HepG2 (cell line): ENCODE data around the gene IGF2BP1. TPM values are rescaled to one million over a fixed set of nuclear protein-coding genes. Genes with fewer than 3 reads are reported as not detected.

Experiments
- CENPT ChIP-seq: sonication (generic); formaldehyde crosslinking; IDR thresholded peaks from 2 replicates; pipeline ENCODE4 v1.8.0; 2022; ENCODE audit warnings: low read depth, mild to moderate bottlenecking, moderate library complexity, missing genetic modification reagents
- FOXJ3 ChIP-seq: sonication (generic); formaldehyde crosslinking; IDR thresholded peaks from 2 replicates; pipeline ENCODE4 v1.4.0; 2020; ENCODE audit warnings: missing genetic modification reagents, mild to moderate bottlenecking, borderline replicate concordance
- GLI4 ChIP-seq: sonication (generic); formaldehyde crosslinking; IDR thresholded peaks from 2 replicates; pipeline ENCODE4 v1.5.1; 2020; ENCODE audit warnings: missing genetic modification reagents, mild to moderate bottlenecking, moderate library complexity, borderline replicate concordance
- KLF9 ChIP-seq: IDR thresholded peaks from 2 replicates; pipeline ENCODE4 v1.6.1; 2016; ENCODE audit warnings: low read depth
- MAFF ChIP-seq: IDR thresholded peaks from 2 replicates; pipeline ENCODE4 v1.6.1; 2011; ENCODE audit warnings: low read depth, low read length, improper control_type of control experiment
- RAD21 ChIP-seq: fragments of 450-650 bp; formaldehyde crosslinking; IDR thresholded peaks from 2 replicates; pipeline ENCODE4 v1.5.0; 2020; ENCODE audit warnings: mild to moderate bottlenecking
- SETDB1 ChIP-seq: sonication (generic); formaldehyde crosslinking; IDR thresholded peaks from 2 replicates; pipeline ENCODE4 v1.5.1; 2020; ENCODE audit warnings: missing genetic modification reagents, mild to moderate bottlenecking, borderline replicate concordance
- SRSF4 ChIP-seq: fragments of 200-400 bp; formaldehyde crosslinking; IDR thresholded peaks from one replicate; pipeline ENCODE4 v1.6.1; 2018; ENCODE audit warnings: mild to moderate bottlenecking, low read depth, low read length, moderate library complexity; ENCODE audit not compliant: poor library complexity, severe bottlenecking
- TBL1XR1 ChIP-seq: fragments of 150-350 bp; IDR thresholded peaks from 2 replicates; pipeline ENCODE4 v1.6.1; 2014; ENCODE audit warnings: borderline replicate concordance, low read length; ENCODE audit not compliant: partially characterized antibody
- ZNF124 ChIP-seq: sonication (generic); formaldehyde crosslinking; IDR thresholded peaks from 2 replicates; pipeline ENCODE4 v1.4.0; 2020; ENCODE audit warnings: missing genetic modification reagents
- ZNF567 ChIP-seq: sonication (generic); formaldehyde crosslinking; IDR thresholded peaks from 2 replicates; pipeline ENCODE4 v1.8.1; 2023; ENCODE audit warnings: mild to moderate bottlenecking, missing genetic modification reagents, borderline replicate concordance
- ZNF670 ChIP-seq: sonication (generic); formaldehyde crosslinking; IDR thresholded peaks from 2 replicates; pipeline ENCODE4 v1.8.0; 2022; ENCODE audit warnings: mild to moderate bottlenecking, missing genetic modification reagents, borderline replicate concordance
- ZNF678 ChIP-seq: sonication (generic); formaldehyde crosslinking; IDR thresholded peaks from 2 replicates; pipeline ENCODE4 v1.4.0; 2020; ENCODE audit warnings: mild to moderate bottlenecking, missing genetic modification reagents
- polyA plus RNA-seq, 8 experiments: library from polyadenylated mRNA; depleted of rRNA in 3 of 8; stranded (reverse) in 7 of 8; unstranded in 1 of 8; fragments of >200 nt; fragmentation: Illumina TruSeq in 4 of 8; extraction: Trizol in 4 of 8; gene quantifications; 2 replicates each; pipeline versions ENCODE4 v1.2.1 to v1.2.3, GENCODE V29; 2011 to 2016; ENCODE audit warnings: low read depth in 4 of 8, missing spikeins in 1 of 8, mixed read lengths in 1 of 8; ENCODE audit not compliant: insufficient read depth in 1 of 8
- total RNA-seq, 5 experiments: library from RNA; depleted of rRNA; stranded (reverse); fragments of >200 nt; fragmentation: Illumina TruSeq; extraction: Trizol; gene quantifications; 2 replicates each; pipeline ENCODE4 v1.2.3, GENCODE V29; 2016; ENCODE audit warnings: low read depth in 1 of 5
- TF ChIP-seq, protein P1 (sequence below): sonication (generic); formaldehyde crosslinking; IDR thresholded peaks from 2 replicates; pipeline ENCODE4 v1.5.0; 2020; ENCODE audit warnings: missing genetic modification reagents
- TF ChIP-seq, protein P2 (sequence below): sonication (generic); formaldehyde crosslinking; IDR thresholded peaks from 2 replicates; pipeline ENCODE4 v1.4.0; 2020; ENCODE audit warnings: missing genetic modification reagents
- TF ChIP-seq, protein P3 (sequence below): sonication (generic); formaldehyde crosslinking; IDR thresholded peaks from 2 replicates; pipeline ENCODE4 v1.8.0; 2022; ENCODE audit warnings: missing genetic modification reagents, low read depth, mild to moderate bottlenecking, borderline replicate concordance
- TF ChIP-seq, protein P4 (sequence below): sonication (generic); formaldehyde crosslinking; IDR thresholded peaks from 2 replicates; pipeline ENCODE4 v1.4.0; 2020; ENCODE audit warnings: missing genetic modification reagents, low read depth, mild to moderate bottlenecking, borderline replicate concordance
- TF ChIP-seq, protein P5 (sequence below): sonication (generic); formaldehyde crosslinking; IDR thresholded peaks from 2 replicates; pipeline ENCODE4 v1.4.0; 2020; ENCODE audit warnings: missing genetic modification reagents, borderline replicate concordance
- TF ChIP-seq, protein P6 (sequence below): sonication (generic); formaldehyde crosslinking; IDR thresholded peaks from 2 replicates; pipeline ENCODE4 v1.8.1; 2022; ENCODE audit warnings: mild to moderate bottlenecking, missing genetic modification reagents

Gene IGF2BP1
- total and polyA plus RNA-seq, 2 of the 13 experiments (the other 11 are each of a cell fraction or from before 2014, with no cell fraction given), result 29.7 to 75.1 TPM

DNA sequence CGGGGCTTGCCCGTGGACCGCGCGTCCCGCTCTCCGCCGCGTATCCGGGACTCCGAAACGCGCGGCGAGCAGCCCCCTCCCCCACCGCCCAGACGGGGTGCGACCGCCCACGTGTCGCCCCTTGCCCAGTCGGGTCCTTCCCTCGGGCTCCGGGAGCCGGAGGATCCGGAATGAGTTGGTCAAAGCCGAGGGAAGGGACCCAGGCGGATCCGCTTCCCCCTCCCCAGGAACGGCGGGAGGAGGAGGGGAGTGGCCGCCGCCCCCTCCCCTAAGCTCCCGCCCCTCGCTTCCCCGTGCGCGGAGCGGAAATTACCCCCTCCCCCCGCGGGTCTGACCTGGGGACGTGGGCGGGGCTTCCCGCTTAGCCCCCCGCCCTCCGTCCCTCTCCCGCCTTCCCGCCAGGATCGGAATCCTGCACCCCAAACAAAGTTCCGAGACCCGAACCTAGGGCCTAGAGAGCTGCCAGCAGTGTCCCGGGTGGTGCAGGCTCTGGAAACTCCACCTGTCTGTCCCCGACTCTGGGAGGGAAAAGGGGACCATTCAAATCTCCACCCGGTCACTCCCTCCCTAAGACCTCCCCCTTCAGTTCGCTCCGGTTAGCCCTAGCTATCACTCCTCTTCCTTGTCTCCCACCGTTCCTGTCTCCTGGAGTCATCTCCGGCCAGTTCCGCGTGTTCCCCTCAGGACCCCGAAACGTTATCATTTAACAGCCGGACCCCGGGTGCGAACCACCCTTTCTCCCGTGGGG lies 1.0 kb upstream of the IGF2BP1 start (continued):
- TF ChIP-seq, protein P1, sequence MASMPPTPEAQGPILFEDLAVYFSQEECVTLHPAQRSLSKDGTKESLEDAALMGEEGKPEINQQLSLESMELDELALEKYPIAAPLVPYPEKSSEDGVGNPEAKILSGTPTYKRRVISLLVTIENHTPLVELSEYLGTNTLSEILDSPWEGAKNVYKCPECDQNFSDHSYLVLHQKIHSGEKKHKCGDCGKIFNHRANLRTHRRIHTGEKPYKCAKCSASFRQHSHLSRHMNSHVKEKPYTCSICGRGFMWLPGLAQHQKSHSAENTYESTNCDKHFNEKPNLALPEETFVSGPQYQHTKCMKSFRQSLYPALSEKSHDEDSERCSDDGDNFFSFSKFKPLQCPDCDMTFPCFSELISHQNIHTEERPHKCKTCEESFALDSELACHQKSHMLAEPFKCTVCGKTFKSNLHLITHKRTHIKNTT (CRISPR knock-in tag), result 0 out of 2 replicates have a peak, but pooled peaks have one; percentile 79
- TF ChIP-seq GLI4 (CRISPR knock-in tag) (no peak), ZNF670 (peak; percentile 98), ZNF124 (no peak), TBL1XR1 (peak; percentile 18), SETDB1 (CRISPR knock-in tag) (no peak), MAFF (no peak), ZNF678 (no peak), CENPT (CRISPR knock-in tag) (no peak), SRSF4 (no peak), RAD21 (CRISPR knock-in tag) (peak; percentile 57; the same call in 1 of the 2 replicates), KLF9 (CRISPR knock-in tag) (peak; percentile 79; the same call in 1 of the 2 replicates), FOXJ3 (0 out of 2 replicates have a peak, but pooled peaks have one; percentile 15), ZNF567 (CRISPR knock-in tag) (peak; percentile 88; the same call in 1 of the 2 replicates)
- TF ChIP-seq, protein P2, sequence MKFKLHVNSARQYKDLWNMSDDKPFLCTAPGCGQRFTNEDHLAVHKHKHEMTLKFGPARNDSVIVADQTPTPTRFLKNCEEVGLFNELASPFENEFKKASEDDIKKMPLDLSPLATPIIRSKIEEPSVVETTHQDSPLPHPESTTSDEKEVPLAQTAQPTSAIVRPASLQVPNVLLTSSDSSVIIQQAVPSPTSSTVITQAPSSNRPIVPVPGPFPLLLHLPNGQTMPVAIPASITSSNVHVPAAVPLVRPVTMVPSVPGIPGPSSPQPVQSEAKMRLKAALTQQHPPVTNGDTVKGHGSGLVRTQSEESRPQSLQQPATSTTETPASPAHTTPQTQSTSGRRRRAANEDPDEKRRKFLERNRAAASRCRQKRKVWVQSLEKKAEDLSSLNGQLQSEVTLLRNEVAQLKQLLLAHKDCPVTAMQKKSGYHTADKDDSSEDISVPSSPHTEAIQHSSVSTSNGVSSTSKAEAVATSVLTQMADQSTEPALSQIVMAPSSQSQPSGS (CRISPR knock-in tag), result peak; percentile 80; the same call in 1 of the 2 replicates
- TF ChIP-seq, protein P3, sequence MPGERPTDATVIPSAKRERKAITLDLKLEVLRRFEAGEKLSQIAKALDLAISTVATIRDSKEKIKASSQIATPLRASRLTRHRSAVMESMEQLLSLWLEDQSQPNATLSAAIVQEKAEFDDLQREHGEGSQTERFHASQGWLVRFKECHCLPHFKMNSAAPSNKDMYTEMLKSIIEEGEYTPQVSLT (CRISPR knock-in tag), result no peak
- TF ChIP-seq, protein P4, sequence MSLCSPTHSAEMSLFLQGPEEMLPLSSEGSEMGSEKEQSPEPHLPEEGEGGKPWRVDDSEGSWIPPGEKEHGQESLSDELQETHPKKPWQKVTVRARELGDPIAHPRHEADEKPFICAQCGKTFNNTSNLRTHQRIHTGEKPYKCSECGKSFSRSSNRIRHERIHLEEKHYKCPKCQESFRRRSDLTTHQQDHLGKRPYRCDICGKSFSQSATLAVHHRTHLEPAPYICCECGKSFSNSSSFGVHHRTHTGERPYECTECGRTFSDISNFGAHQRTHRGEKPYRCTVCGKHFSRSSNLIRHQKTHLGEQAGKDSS (CRISPR knock-in tag), result peak; percentile 95
- TF ChIP-seq, protein P5, sequence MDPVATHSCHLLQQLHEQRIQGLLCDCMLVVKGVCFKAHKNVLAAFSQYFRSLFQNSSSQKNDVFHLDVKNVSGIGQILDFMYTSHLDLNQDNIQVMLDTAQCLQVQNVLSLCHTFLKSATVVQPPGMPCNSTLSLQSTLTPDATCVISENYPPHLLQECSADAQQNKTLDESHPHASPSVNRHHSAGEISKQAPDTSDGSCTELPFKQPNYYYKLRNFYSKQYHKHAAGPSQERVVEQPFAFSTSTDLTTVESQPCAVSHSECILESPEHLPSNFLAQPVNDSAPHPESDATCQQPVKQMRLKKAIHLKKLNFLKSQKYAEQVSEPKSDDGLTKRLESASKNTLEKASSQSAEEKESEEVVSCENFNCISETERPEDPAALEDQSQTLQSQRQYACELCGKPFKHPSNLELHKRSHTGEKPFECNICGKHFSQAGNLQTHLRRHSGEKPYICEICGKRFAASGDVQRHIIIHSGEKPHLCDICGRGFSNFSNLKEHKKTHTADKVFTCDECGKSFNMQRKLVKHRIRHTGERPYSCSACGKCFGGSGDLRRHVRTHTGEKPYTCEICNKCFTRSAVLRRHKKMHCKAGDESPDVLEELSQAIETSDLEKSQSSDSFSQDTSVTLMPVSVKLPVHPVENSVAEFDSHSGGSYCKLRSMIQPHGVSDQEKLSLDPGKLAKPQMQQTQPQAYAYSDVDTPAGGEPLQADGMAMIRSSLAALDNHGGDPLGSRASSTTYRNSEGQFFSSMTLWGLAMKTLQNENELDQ (CRISPR knock-in tag), result no peak
- TF ChIP-seq, protein P6, sequence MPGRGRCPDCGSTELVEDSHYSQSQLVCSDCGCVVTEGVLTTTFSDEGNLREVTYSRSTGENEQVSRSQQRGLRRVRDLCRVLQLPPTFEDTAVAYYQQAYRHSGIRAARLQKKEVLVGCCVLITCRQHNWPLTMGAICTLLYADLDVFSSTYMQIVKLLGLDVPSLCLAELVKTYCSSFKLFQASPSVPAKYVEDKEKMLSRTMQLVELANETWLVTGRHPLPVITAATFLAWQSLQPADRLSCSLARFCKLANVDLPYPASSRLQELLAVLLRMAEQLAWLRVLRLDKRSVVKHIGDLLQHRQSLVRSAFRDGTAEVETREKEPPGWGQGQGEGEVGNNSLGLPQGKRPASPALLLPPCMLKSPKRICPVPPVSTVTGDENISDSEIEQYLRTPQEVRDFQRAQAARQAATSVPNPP, result no peak; the same call in 1 of the 2 replicates
